ENCODE measurements around the gene TNFRSF4.

The TNFRSF4 gene

DNA sequence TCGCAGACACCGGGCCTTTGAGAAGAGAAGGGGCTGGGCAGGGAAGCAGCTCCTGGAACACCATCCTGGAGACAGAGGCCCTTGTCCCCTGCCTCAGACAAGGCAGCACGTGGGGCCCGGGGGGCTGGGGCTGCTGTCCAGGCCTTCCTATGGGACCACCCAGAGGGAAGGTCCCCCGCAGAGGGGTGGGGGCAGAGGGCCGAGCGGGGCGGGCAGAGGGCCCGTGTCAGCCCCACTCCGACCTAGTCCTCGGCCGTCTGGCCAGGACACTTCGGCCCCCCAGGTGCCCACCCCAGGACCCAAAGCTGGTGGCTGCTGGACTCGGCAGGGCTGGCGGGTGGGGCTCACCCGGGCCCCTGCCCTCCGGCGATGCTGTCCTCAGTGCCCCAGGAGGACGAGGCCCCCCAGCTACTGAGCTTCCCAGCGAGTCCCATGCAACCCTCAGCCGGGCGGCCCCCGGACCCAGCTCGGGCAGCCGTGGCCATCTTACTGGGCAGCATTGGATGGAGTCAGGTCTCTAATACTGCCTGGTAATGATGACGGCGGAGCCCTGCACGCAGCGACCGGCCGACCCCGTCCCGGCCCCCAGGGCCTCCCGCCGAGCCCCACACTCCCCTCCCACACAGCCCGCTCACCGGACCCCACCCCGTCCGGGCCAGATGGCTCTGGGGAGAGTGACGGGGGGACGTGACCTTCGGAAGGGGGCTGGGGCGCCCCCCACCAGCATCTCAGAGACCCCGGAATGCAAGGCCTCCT, 47.1 kb downstream of the TNFRSF4 start:
- H3K36me3 ChIP-seq (ENCODE audit: control insufficient read depth in 4 of 4, insufficient read depth in 4 of 4, low read length in 3 of 4): no peaks in the 10 kb centered on the region
- H3K9me3 ChIP-seq (ENCODE audit: control extremely low read depth in 1 of 5, control insufficient read depth in 4 of 5, insufficient read depth in 2 of 5, low read depth in 1 of 5, low read length in 4 of 5): no peaks in the 10 kb centered on the region
- DNase-seq: no peak
- POLR2A ChIA-PET: no interaction called here
- peaks cover 0 to 24% (median 0%) of the 10 kb centered on the region in 5 experiments for H3K27me3 ChIP-seq (replicated peaks in 2 of 5; ENCODE audit: control insufficient read depth in 4 of 5, insufficient read depth in 5 of 5, low read length in 4 of 5)
- WGBS (ENCODE audit: insufficient coverage): 94% methylated on average over 43 of the region's 44 CpGs
- no peak overlapping the region for H3K4me3 ChIP-seq (ENCODE audit: control insufficient read depth in 1 of 7, extremely low read depth in 1 of 7, insufficient read depth in 4 of 7, low read depth in 2 of 7, low read length in 6 of 7)
- H3K27ac ChIP-seq (ENCODE audit: insufficient read depth in 1 of 2, low read depth in 1 of 2, low read length in 2 of 2, poor library complexity in 1 of 2, severe bottlenecking in 2 of 2): no peak overlapping the region
- CTCF ChIA-PET: no interaction called here
- peaks cover 0 to 48% (median 18%) of the 10 kb centered on the region in 4 experiments for H3K4me1 ChIP-seq (ENCODE audit: control extremely low read depth in 1 of 4, control insufficient read depth in 4 of 4, insufficient read depth in 4 of 4, low read length in 3 of 4)

DNA sequence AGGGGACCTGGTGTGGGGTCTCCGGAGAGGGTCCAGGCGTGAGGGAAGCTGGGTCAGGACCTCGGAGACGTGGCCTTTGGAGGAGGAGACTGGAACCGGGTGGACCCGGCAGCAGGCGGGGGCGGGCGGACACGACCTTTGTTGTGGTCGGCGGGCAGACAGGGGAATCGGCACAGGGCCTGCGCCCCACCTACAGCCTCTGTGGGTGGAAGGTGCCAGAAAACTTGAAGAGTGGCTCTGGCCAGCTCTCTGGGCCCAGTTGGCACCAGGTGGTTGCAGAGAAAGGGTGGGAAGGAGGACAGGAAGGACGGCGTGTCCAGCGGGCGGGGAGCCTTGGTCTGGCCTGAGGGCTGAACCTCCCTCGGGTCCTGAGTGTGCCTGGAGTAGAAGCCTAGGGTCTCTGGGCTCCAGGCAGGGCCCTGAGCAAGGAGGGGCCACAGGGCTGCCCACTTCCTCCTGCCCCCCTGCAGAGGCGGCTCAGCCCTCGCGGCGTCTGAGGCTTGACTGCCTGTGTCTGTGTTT, 48.0 kb downstream of the TNFRSF4 start:
- peaks cover 0 to 23% (median 0%) of the 10 kb centered on the region in 5 experiments for H3K27me3 ChIP-seq (replicated peaks in 2 of 5; ENCODE audit: control insufficient read depth in 4 of 5, insufficient read depth in 5 of 5, low read length in 4 of 5)
- ChIA-PET CTCF (interaction anchor here (1.7 kb wide), 1 partner anchor 44 kb away, joined by 5 read pairs; no protein-coding TSS in a partner anchor), POLR2A (no interaction called here)
- no peak overlapping the region for H3K4me3 ChIP-seq (ENCODE audit: control insufficient read depth in 1 of 7, extremely low read depth in 1 of 7, insufficient read depth in 4 of 7, low read depth in 2 of 7, low read length in 6 of 7)
- H3K36me3 ChIP-seq (ENCODE audit: control insufficient read depth in 4 of 4, insufficient read depth in 4 of 4, low read length in 3 of 4): no peaks in the 10 kb centered on the region
- no peak overlapping the region for H3K27ac ChIP-seq (ENCODE audit: insufficient read depth in 1 of 2, low read depth in 1 of 2, low read length in 2 of 2, poor library complexity in 1 of 2, severe bottlenecking in 2 of 2)
- H3K9me3 ChIP-seq (ENCODE audit: control extremely low read depth in 1 of 5, control insufficient read depth in 4 of 5, insufficient read depth in 2 of 5, low read depth in 1 of 5, low read length in 4 of 5): no peaks in the 10 kb centered on the region
- no peak for DNase-seq
- H3K4me1 ChIP-seq (ENCODE audit: control extremely low read depth in 1 of 4, control insufficient read depth in 4 of 4, insufficient read depth in 4 of 4, low read length in 3 of 4): peaks cover 0 to 40% (median 18%) of the 10 kb centered on the region in 4 experiments
- WGBS (ENCODE audit: insufficient coverage): 88% methylated on average over 17 of the region's 23 CpGs

- 90% methylated on average over 12 of the region's 12 CpGs for WGBS (ENCODE audit: insufficient coverage)
- Histone ChIP-seq H3K27ac (ENCODE audit: insufficient read depth in 1 of 2, low read depth in 1 of 2, low read length in 2 of 2, poor library complexity in 1 of 2, severe bottlenecking in 2 of 2) (no peak overlapping the region), H3K9me3 (ENCODE audit: control extremely low read depth in 1 of 5, control insufficient read depth in 4 of 5, insufficient read depth in 2 of 5, low read depth in 1 of 5, low read length in 4 of 5) (no peaks in the 10 kb centered on the region), H3K36me3 (ENCODE audit: control insufficient read depth in 4 of 4, insufficient read depth in 4 of 4, low read length in 3 of 4) (no peaks in the 10 kb centered on the region), H3K27me3 (replicated peaks in 2 of 5; ENCODE audit: control insufficient read depth in 4 of 5, insufficient read depth in 5 of 5, low read length in 4 of 5) (peaks cover 0 to 19% (median 0%) of the 10 kb centered on the region in 5 experiments), H3K4me1 (ENCODE audit: control extremely low read depth in 1 of 4, control insufficient read depth in 4 of 4, insufficient read depth in 4 of 4, low read length in 3 of 4) (peaks cover 0 to 35% (median 15%) of the 10 kb centered on the region in 4 experiments), H3K4me3 (ENCODE audit: control insufficient read depth in 1 of 7, extremely low read depth in 1 of 7, insufficient read depth in 4 of 7, low read depth in 2 of 7, low read length in 6 of 7) (no peak overlapping the region)
- DNase-seq: no peak
- CTCF ChIA-PET: interaction anchor here (1.7 kb wide), 1 partner anchor 43 kb away, joined by 5 read pairs; no protein-coding TSS in a partner anchor
- POLR2A ChIA-PET: no interaction called here
Observed at GRCh38 chr1:1165485-1165884, 48.5 kb downstream of the TNFRSF4 start.

- CTCF ChIA-PET: interaction anchor here (1.7 kb wide), 1 partner anchor 42 kb away, joined by 5 read pairs; no protein-coding TSS in a partner anchor
Observed at GRCh38 chr1:1164701-1165451, 49.1 kb downstream of the TNFRSF4 start.

GRCh38 chr1:1164361-1164700, 49.6 kb downstream of the TNFRSF4 start:
- ChIA-PET POLR2A (no interaction called here), CTCF (interaction anchor here (1.7 kb wide), 1 partner anchor 42 kb away, joined by 5 read pairs; no protein-coding TSS in a partner anchor)
- H3K27ac ChIP-seq (ENCODE audit: insufficient read depth in 1 of 2, low read depth in 1 of 2, low read length in 2 of 2, poor library complexity in 1 of 2, severe bottlenecking in 2 of 2): no peak overlapping the region
- H3K4me3 ChIP-seq (ENCODE audit: control insufficient read depth in 1 of 7, extremely low read depth in 1 of 7, insufficient read depth in 4 of 7, low read depth in 2 of 7, low read length in 6 of 7): no peak overlapping the region
- no peak for DNase-seq
- H3K27me3 ChIP-seq (replicated peaks in 2 of 5; ENCODE audit: control insufficient read depth in 4 of 5, insufficient read depth in 5 of 5, low read length in 4 of 5): peaks cover 0 to 17% (median 0%) of the 10 kb centered on the region in 5 experiments
- WGBS (ENCODE audit: insufficient coverage): 90% methylated on average over 23 of the region's 26 CpGs
- no peaks in the 10 kb centered on the region for H3K9me3 ChIP-seq (ENCODE audit: control extremely low read depth in 1 of 5, control insufficient read depth in 4 of 5, insufficient read depth in 2 of 5, low read depth in 1 of 5, low read length in 4 of 5)
- no peaks in the 10 kb centered on the region for H3K36me3 ChIP-seq (ENCODE audit: control insufficient read depth in 4 of 4, insufficient read depth in 4 of 4, low read length in 3 of 4)
- peaks cover 0 to 23% (median 6%) of the 10 kb centered on the region in 4 experiments for H3K4me1 ChIP-seq (ENCODE audit: control extremely low read depth in 1 of 4, control insufficient read depth in 4 of 4, insufficient read depth in 4 of 4, low read length in 3 of 4)

More at GRCh38 chr1:1164701-1165451, 49.1 kb downstream of the TNFRSF4 start:
- POLR2A ChIA-PET: no interaction called here
- 86% methylated on average over 26 of the region's 48 CpGs for WGBS (ENCODE audit: insufficient coverage)
- Histone ChIP-seq H3K27me3 (replicated peaks in 2 of 5; ENCODE audit: control insufficient read depth in 4 of 5, insufficient read depth in 5 of 5, low read length in 4 of 5) (peaks cover 0 to 17% (median 0%) of the 10 kb centered on the region in 5 experiments), H3K4me1 (ENCODE audit: control extremely low read depth in 1 of 4, control insufficient read depth in 4 of 4, insufficient read depth in 4 of 4, low read length in 3 of 4) (peaks cover 0 to 29% (median 10%) of the 10 kb centered on the region in 4 experiments), H3K27ac (ENCODE audit: insufficient read depth in 1 of 2, low read depth in 1 of 2, low read length in 2 of 2, poor library complexity in 1 of 2, severe bottlenecking in 2 of 2) (no peak overlapping the region), H3K9me3 (ENCODE audit: control extremely low read depth in 1 of 5, control insufficient read depth in 4 of 5, insufficient read depth in 2 of 5, low read depth in 1 of 5, low read length in 4 of 5) (no peaks in the 10 kb centered on the region), H3K36me3 (ENCODE audit: control insufficient read depth in 4 of 4, insufficient read depth in 4 of 4, low read length in 3 of 4) (no peaks in the 10 kb centered on the region), H3K4me3 (ENCODE audit: control insufficient read depth in 1 of 7, extremely low read depth in 1 of 7, insufficient read depth in 4 of 7, low read depth in 2 of 7, low read length in 6 of 7) (no peak overlapping the region)
- no peak for DNase-seq

DNA sequence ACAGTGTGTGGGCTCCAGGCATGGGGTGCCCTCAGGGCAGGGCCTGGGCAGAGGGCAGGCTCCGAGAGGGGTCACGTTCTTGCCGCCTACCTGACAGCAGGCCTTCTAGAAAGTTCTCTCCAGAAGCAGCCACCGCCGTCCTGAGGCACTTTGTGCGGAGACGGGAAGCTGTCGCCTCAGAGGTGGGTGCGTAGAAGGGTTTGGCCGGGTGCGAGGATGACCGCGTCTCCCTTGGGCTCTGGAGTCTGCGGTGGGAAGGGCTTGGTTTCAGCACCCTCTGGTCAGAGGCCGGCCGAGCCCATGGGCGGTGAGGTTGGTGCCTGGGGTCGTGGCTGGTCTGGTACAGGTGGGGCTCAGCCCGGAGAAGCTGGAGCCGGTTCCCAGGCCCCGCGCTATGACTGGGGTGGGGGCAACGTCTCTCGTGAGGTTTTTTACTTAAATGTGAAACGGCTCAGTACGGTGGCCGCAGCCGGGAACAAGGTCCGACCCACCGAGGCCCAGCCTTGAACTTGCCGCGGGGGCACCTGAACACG, 50.3 kb downstream of the TNFRSF4 start:
- Histone ChIP-seq H3K36me3 (ENCODE audit: control insufficient read depth in 4 of 4, insufficient read depth in 4 of 4, low read length in 3 of 4) (no peaks in the 10 kb centered on the region), H3K4me1 (ENCODE audit: control extremely low read depth in 1 of 4, control insufficient read depth in 4 of 4, insufficient read depth in 4 of 4, low read length in 3 of 4) (peaks cover 0 to 19% (median 11%) of the 10 kb centered on the region in 4 experiments), H3K4me3 (ENCODE audit: control insufficient read depth in 1 of 7, extremely low read depth in 1 of 7, insufficient read depth in 4 of 7, low read depth in 2 of 7, low read length in 6 of 7) (no peak overlapping the region), H3K9me3 (ENCODE audit: control extremely low read depth in 1 of 5, control insufficient read depth in 4 of 5, insufficient read depth in 2 of 5, low read depth in 1 of 5, low read length in 4 of 5) (no peaks in the 10 kb centered on the region), H3K27ac (ENCODE audit: insufficient read depth in 1 of 2, low read depth in 1 of 2, low read length in 2 of 2, poor library complexity in 1 of 2, severe bottlenecking in 2 of 2) (no peak overlapping the region), H3K27me3 (replicated peaks in 2 of 5; ENCODE audit: control insufficient read depth in 4 of 5, insufficient read depth in 5 of 5, low read length in 4 of 5) (peaks cover 0 to 17% (median 0%) of the 10 kb centered on the region in 5 experiments)
- ChIA-PET CTCF (no interaction called here), POLR2A (no interaction called here)
- no peak for DNase-seq
- 95% methylated on average over 32 of the region's 33 CpGs for WGBS (ENCODE audit: insufficient coverage)
